HepG2 (cell line): ENCODE measurements around the gene ANKRD10. TPM values are rescaled to one million over a fixed set of nuclear protein-coding genes. Genes with fewer than 3 reads are reported as not detected.

ENCODE experiments used
- ARNTL ChIP-seq: sonication (generic); formaldehyde crosslinking; IDR thresholded peaks from 2 replicates; pipeline ENCODE4 v1.4.0; 2020; ENCODE audit warnings: mild to moderate bottlenecking, missing genetic modification reagents
- BCL6 ChIP-seq: IDR thresholded peaks from 2 replicates; pipeline ENCODE4 v1.6.1; 2016; ENCODE audit warnings: missing genetic modification reagents, missing compliant biosample characterization
- DMTF1 ChIP-seq: sonication (generic); formaldehyde crosslinking; IDR thresholded peaks from 2 replicates; pipeline ENCODE4 v1.4.0; 2020; ENCODE audit warnings: mild to moderate bottlenecking, missing genetic modification reagents
- ETV6 ChIP-seq: sonication (generic); formaldehyde crosslinking; conservative IDR thresholded peaks from 2 replicates; pipeline ENCODE4 v1.4.0; 2020; ENCODE audit warnings: missing genetic modification reagents
- HMGXB3 ChIP-seq: sonication (generic); formaldehyde crosslinking; IDR thresholded peaks from 2 replicates; pipeline ENCODE4 v1.4.0; 2020; ENCODE audit warnings: missing genetic modification reagents, borderline replicate concordance
- JARID2 ChIP-seq: sonication (generic); formaldehyde crosslinking; IDR thresholded peaks from 2 replicates; pipeline ENCODE4 v1.8.1; 2023; ENCODE audit warnings: missing genetic modification reagents, inconsistent platforms; ENCODE audit not compliant: insufficient replicate concordance
- KLF9 ChIP-seq: IDR thresholded peaks from 2 replicates; pipeline ENCODE4 v1.6.1; 2016; ENCODE audit warnings: low read depth
- PTBP1 ChIP-seq: fragments of 200-400 bp; formaldehyde crosslinking; IDR thresholded peaks from 2 replicates; pipeline ENCODE4 v1.6.1; 2018; ENCODE audit warnings: low read length, low read depth; ENCODE audit not compliant: poor library complexity, severe bottlenecking
- RFXANK ChIP-seq: IDR thresholded peaks from 2 replicates; pipeline ENCODE4 v1.6.1; 2016
- RNF2 ChIP-seq: fragments of 450-650 bp; conservative IDR thresholded peaks from 2 replicates; pipeline ENCODE4 v1.6.1; 2016; ENCODE audit warnings: low read depth
- SMC3 ChIP-seq: IDR thresholded peaks from 2 replicates; pipeline ENCODE4 v1.6.1; 2011; ENCODE audit warnings: low read length, improper control_type of control experiment
- SRY ChIP-seq: sonication (generic); formaldehyde crosslinking; IDR thresholded peaks from 2 replicates; pipeline ENCODE4 v1.8.0; 2022; ENCODE audit warnings: mild to moderate bottlenecking, missing genetic modification reagents
- THRA ChIP-seq: sonication (generic); formaldehyde crosslinking; IDR thresholded peaks from 2 replicates; pipeline ENCODE4 v1.4.0; 2020; ENCODE audit warnings: missing genetic modification reagents, borderline replicate concordance
- TSC22D2 ChIP-seq: sonication (generic); formaldehyde crosslinking; IDR thresholded peaks from 2 replicates; pipeline ENCODE4 v1.5.1; 2020; ENCODE audit warnings: missing genetic modification reagents, mild to moderate bottlenecking, borderline replicate concordance
- ZBTB37 ChIP-seq: sonication (generic); formaldehyde crosslinking; IDR thresholded peaks from 2 replicates; pipeline ENCODE4 v1.4.0; 2020; ENCODE audit warnings: mild to moderate bottlenecking, missing genetic modification reagents
- ZEB1 ChIP-seq: IDR thresholded peaks from 2 replicates; pipeline ENCODE4 v1.6.1; 2012; ENCODE audit warnings: mild to moderate bottlenecking, low read depth, inconsistent platforms; ENCODE audit not compliant: insufficient replicate concordance
- ZFP36 ChIP-seq: fragments of 150-350 bp; IDR thresholded peaks from 2 replicates; pipeline ENCODE4 v1.6.1; 2018; ENCODE audit warnings: borderline replicate concordance, low read length, low read depth; ENCODE audit not compliant: partially characterized antibody
- ZNF12 ChIP-seq: sonication (generic); formaldehyde crosslinking; IDR thresholded peaks from 2 replicates; pipeline ENCODE4 v1.5.0; 2020; ENCODE audit warnings: missing genetic modification reagents
- ZNF235 ChIP-seq: sonication (generic); formaldehyde crosslinking; IDR thresholded peaks from 2 replicates; pipeline ENCODE4 v1.8.1; 2023; ENCODE audit warnings: mild to moderate bottlenecking, missing genetic modification reagents, borderline replicate concordance
- ZNF383 ChIP-seq: sonication (generic); formaldehyde crosslinking; IDR thresholded peaks from 2 replicates; pipeline ENCODE4 v1.4.0; 2020; ENCODE audit warnings: missing genetic modification reagents, mild to moderate bottlenecking, borderline replicate concordance
- ZNF644 ChIP-seq: IDR thresholded peaks from 2 replicates; pipeline ENCODE4 v1.6.1; 2016; ENCODE audit warnings: low read depth
- polyA plus RNA-seq, 8 experiments: library from polyadenylated mRNA; depleted of rRNA in 3 of 8; stranded (reverse) in 7 of 8; unstranded in 1 of 8; fragments of >200 nt; fragmentation: Illumina TruSeq in 4 of 8; extraction: Trizol in 4 of 8; gene quantifications; 2 replicates each; pipeline versions ENCODE4 v1.2.1 to v1.2.3, GENCODE V29; 2011 to 2016; ENCODE audit warnings: low read depth in 4 of 8, missing spikeins in 1 of 8, mixed read lengths in 1 of 8; ENCODE audit not compliant: insufficient read depth in 1 of 8
- total RNA-seq, 5 experiments: library from RNA; depleted of rRNA; stranded (reverse); fragments of >200 nt; fragmentation: Illumina TruSeq; extraction: Trizol; gene quantifications; 2 replicates each; pipeline ENCODE4 v1.2.3, GENCODE V29; 2016; ENCODE audit warnings: low read depth in 1 of 5

Gene ANKRD10
- total and polyA plus RNA-seq, 2 of the 13 experiments (the other 11 are each of a cell fraction or from before 2014, with no cell fraction given), result 108 to 115 TPM

- TF ChIP-seq TSC22D2 (CRISPR knock-in tag), result no peak
- TF ChIP-seq ZNF235 (CRISPR knock-in tag), result no peak
- TF ChIP-seq ZBTB37 (CRISPR knock-in tag), result no peak
- no peak for TF ChIP-seq ZFP36
- TF ChIP-seq RFXANK (CRISPR knock-in tag), result no peak
- peak; percentile 21; the same call in 1 of the 2 replicates for TF ChIP-seq ZNF12
- TF ChIP-seq SRY, result no peak
- no peak for TF ChIP-seq ZEB1
- no peak for TF ChIP-seq SMC3
- no peak for TF ChIP-seq RNF2
- TF ChIP-seq PTBP1, result no peak
- no peak for TF ChIP-seq BCL6
- TF ChIP-seq HMGXB3 (CRISPR knock-in tag), result no peak
- no peak for TF ChIP-seq ZNF383 (CRISPR knock-in tag)
- TF ChIP-seq ETV6 (CRISPR knock-in tag), result no peak
- TF ChIP-seq ZNF644 (CRISPR knock-in tag), result no peak
- no peak for TF ChIP-seq KLF9 (CRISPR knock-in tag)
- no peak for TF ChIP-seq JARID2 (CRISPR knock-in tag)
- no peak for TF ChIP-seq THRA (CRISPR knock-in tag)
- peak; percentile 88; the same call in 1 of the 2 replicates for TF ChIP-seq ARNTL (CRISPR knock-in tag)
- no peak for TF ChIP-seq DMTF1 (CRISPR knock-in tag)
These were observed at the start of gene ANKRD10 (continued) for GRCh38 chr13:110915057-110915873.
